Neural progenitor cell (in vitro differentiated cells): ENCODE results near the gene TGM6. TPM values are rescaled to one million over a fixed set of nuclear protein-coding genes. Genes with fewer than 3 reads are reported as not detected.
A peak's percentile ranks its signal among the peaks of the same experiment; 100 is the strongest.

Source experiments
- DNase-seq: peaks from one replicate; pipeline ENCODE4 v3.0.0-alpha.2; 2016; ENCODE audit warnings: low spot score
- H2AFZ ChIP-seq: fragments of 200-600 bp; sonication (generic); replicated peaks from 2 replicates; pipeline ENCODE4 v1.6.1; 2016; ENCODE audit warnings: antibody characterized with exemption
- H3F3A ChIP-seq: fragments of 200-600 bp; sonication (generic); 2 replicates; pipeline ENCODE4 v1.6.1; 2016; ENCODE audit warnings: antibody characterized with exemption, low read depth
- H3K27ac ChIP-seq: fragments of 200-600 bp; sonication (generic); 2 replicates; pipeline ENCODE4 v1.5.1; 2016; ENCODE audit warnings: mild to moderate bottlenecking
- H3K27me3 ChIP-seq: fragments of 200-600 bp; sonication (generic); 2 replicates; pipeline ENCODE4 v1.6.1; 2016; ENCODE audit warnings: mild to moderate bottlenecking, moderate library complexity
- H3K36me3 ChIP-seq: fragments of 200-600 bp; sonication (generic); 2 replicates; pipeline ENCODE4 v1.5.1; 2016
- H3K4me1 ChIP-seq: fragments of 200-600 bp; sonication (generic); 2 replicates; pipeline ENCODE4 v1.6.1; 2016; ENCODE audit warnings: mixed run types
- H3K4me2 ChIP-seq: fragments of 200-600 bp; sonication (generic); 2 replicates; pipeline ENCODE4 v1.6.1; 2016
- H3K4me3 ChIP-seq: fragments of 200-600 bp; sonication (generic); 2 replicates; pipeline ENCODE4 v1.5.1; 2016
- H3K79me2 ChIP-seq: fragments of 200-600 bp; sonication (generic); 2 replicates; pipeline ENCODE4 v1.6.1; 2016; ENCODE audit warnings: low read depth
- H3K9ac ChIP-seq: fragments of 200-600 bp; sonication (generic); 2 replicates; pipeline ENCODE4 v1.6.1; 2016
- H3K9me3 ChIP-seq: fragments of 200-600 bp; sonication (generic); 2 replicates; pipeline ENCODE4 v1.5.1; 2016; ENCODE audit warnings: low read depth
- H4K20me1 ChIP-seq: fragments of 200-600 bp; sonication (generic); 2 replicates; pipeline ENCODE4 v1.6.1; 2016; ENCODE audit warnings: low read depth
- H3K27ac Mint-ChIP-seq: 3 replicates; pipeline ENCODE4 v1.8.0; 2021; ENCODE audit warnings: mixed read lengths
- H3K27me3 Mint-ChIP-seq: 2 replicates; pipeline ENCODE4 v1.8.0; 2022; ENCODE audit warnings: low read depth, mild to moderate bottlenecking, inconsistent platforms, moderate library complexity, mixed read lengths; ENCODE audit not compliant: insufficient read depth
- H3K36me3 Mint-ChIP-seq: 3 replicates; pipeline ENCODE4 v1.8.0; 2021; ENCODE audit warnings: mixed read lengths
- H3K4me1 Mint-ChIP-seq: 3 replicates; pipeline ENCODE4 v1.8.0; 2021; ENCODE audit warnings: mixed read lengths
- H3K4me3 Mint-ChIP-seq: 3 replicates; pipeline ENCODE4 v1.8.0; 2021; ENCODE audit warnings: mild to moderate bottlenecking, moderate library complexity, mixed read lengths
- H3K9me3 Mint-ChIP-seq: 3 replicates; pipeline ENCODE4 v1.8.0; 2020; ENCODE audit warnings: mixed read lengths
- EZH2 ChIP-seq: fragments of 200-600 bp; sonication (generic); IDR thresholded peaks from 2 replicates; pipeline ENCODE4 v1.6.1; 2017; ENCODE audit warnings: antibody characterized with exemption, mild to moderate bottlenecking, moderate library complexity
- EZH2phosphoT487 ChIP-seq: fragments of 200-600 bp; sonication (generic); IDR thresholded peaks from 2 replicates; pipeline ENCODE4 v1.6.1; 2017; ENCODE audit warnings: antibody characterized with exemption
- total RNA-seq: library from RNA; depleted of rRNA; stranded (reverse); fragments of >200 nt; gene quantifications from 2 replicates; pipeline ENCODE4 v1.2.3, GENCODE V29; 2015; ENCODE audit warnings: low replicate concordance
- TF ChIP-seq, protein P1 (sequence below): fragments of 200-600 bp; sonication (generic); IDR thresholded peaks from 2 replicates; pipeline ENCODE4 v1.5.1; 2017; ENCODE audit warnings: antibody characterized with exemption, mild to moderate bottlenecking

The TGM6 gene
- total RNA-seq = not detected in 2 replicates

DNA sequence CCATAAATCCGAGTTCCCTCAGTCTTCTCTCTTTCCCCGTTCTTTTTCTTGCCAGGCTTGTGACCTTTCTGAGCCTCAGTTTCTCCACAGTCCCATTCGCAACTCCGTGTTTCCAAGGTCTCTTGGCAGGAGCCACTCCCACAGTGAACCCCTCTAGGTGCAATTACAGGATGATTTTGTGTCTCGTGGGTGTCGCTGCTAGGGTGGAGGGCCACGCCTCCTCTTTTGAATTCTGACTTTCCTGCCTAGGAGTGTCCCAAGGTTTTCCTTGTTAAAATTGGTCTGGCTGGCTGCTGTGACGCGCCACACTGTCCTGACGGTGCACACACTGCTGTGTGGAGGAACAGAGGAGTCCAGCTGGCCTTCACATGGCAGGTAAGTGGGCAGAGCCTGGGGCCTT, at the start of gene TGM6:
Gene TGM6, plus strand, starts transcription at position 301 of the 400 bp plus-strand sequence. Its CDS starts 68 bp downstream, at position 369.
- H3K9ac ChIP-seq = no peak within 1 kb of the TSS
- H3K4me1 Mint-ChIP-seq = no peaks in the 10 kb centered on the region
- peaks cover 2% of the 10 kb centered on the region for H3K9me3 Mint-ChIP-seq
- H2AFZ ChIP-seq = no peak within 1 kb of the TSS
- no peaks in the 10 kb centered on the region for H3K27me3 ChIP-seq
- H3F3A ChIP-seq = no peaks in the 10 kb centered on the region
- H3K27ac ChIP-seq = no peak within 1 kb of the TSS
- DNase-seq = no peak
- H4K20me1 ChIP-seq = no peaks in the 10 kb centered on the region
- TF ChIP-seq EZH2 (no peak), EZH2phosphoT487 (no peak)
- TF ChIP-seq, protein P1, sequence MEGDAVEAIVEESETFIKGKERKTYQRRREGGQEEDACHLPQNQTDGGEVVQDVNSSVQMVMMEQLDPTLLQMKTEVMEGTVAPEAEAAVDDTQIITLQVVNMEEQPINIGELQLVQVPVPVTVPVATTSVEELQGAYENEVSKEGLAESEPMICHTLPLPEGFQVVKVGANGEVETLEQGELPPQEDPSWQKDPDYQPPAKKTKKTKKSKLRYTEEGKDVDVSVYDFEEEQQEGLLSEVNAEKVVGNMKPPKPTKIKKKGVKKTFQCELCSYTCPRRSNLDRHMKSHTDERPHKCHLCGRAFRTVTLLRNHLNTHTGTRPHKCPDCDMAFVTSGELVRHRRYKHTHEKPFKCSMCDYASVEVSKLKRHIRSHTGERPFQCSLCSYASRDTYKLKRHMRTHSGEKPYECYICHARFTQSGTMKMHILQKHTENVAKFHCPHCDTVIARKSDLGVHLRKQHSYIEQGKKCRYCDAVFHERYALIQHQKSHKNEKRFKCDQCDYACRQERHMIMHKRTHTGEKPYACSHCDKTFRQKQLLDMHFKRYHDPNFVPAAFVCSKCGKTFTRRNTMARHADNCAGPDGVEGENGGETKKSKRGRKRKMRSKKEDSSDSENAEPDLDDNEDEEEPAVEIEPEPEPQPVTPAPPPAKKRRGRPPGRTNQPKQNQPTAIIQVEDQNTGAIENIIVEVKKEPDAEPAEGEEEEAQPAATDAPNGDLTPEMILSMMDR = no peak
- no peaks in the 10 kb centered on the region for H3K36me3 Mint-ChIP-seq
- H3K4me3 ChIP-seq = no peak within 1 kb of the TSS
- H3K27me3 Mint-ChIP-seq = peaks cover 4% of the 10 kb centered on the region
- no peaks in the 10 kb centered on the region for H3K9me3 ChIP-seq
- peak within 1 kb of the TSS; percentile 48 for H3K27ac Mint-ChIP-seq
- no peaks in the 10 kb centered on the region for H3K36me3 ChIP-seq
- H3K79me2 ChIP-seq = no peaks in the 10 kb centered on the region
- peak within 1 kb of the TSS; percentile 8 for H3K4me3 Mint-ChIP-seq
- no peak within 1 kb of the TSS for H3K4me2 ChIP-seq
- no peaks in the 10 kb centered on the region for H3K4me1 ChIP-seq

GRCh38 chr20:2331106-2331505, 49.6 kb upstream of the TGM6 start:
- Mint-ChIP-seq H3K4me1 (peaks cover 10% of the 10 kb centered on the region), H3K27me3 (peaks cover 6% of the 10 kb centered on the region)
- H2AFZ ChIP-seq = no peak overlapping the region

DNA sequence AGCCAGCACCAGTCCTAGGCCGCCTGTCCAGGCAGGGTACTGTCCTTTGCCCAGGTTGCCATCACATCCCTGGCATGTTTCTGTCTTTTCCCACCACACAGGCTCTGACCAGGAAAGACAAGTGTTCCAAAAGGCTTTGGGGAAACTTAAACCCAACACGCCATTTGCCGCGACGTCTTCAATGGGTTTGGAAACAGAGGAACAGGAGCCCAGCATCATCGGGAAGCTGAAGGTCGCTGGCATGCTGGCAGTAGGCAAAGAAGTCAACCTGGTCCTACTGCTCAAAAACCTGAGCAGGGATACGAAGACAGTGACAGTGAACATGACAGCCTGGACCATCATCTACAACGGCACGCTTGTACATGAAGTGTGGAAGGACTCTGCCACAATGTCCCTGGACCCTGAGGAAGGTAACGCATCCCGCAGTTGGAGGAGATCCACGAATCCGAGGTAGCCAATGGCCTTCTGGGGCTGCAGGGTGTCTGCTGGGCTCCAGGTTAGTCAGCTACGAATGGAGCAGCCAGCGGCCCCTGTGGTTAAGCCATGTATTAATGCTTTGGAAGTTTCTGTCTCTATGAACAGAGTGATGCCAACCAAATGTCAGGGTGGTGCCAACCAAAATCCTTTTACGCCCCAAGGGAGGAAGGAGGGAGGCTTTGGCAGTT, 48.7 kb upstream of the TGM6 start:
- H3K36me3 ChIP-seq = no peaks in the 10 kb centered on the region
- Mint-ChIP-seq H3K36me3 (no peaks in the 10 kb centered on the region), H3K27ac (no peak overlapping the region), H3K4me1 (peaks cover 10% of the 10 kb centered on the region), H3K27me3 (peaks cover 6% of the 10 kb centered on the region), H3K4me3 (no peak overlapping the region), H3K9me3 (no peaks in the 10 kb centered on the region)
- H3K4me2 ChIP-seq = no peak overlapping the region
- H3K27ac ChIP-seq = no peak overlapping the region
- H3K4me3 ChIP-seq = no peak overlapping the region
- no peak overlapping the region for H3K9ac ChIP-seq
- no peak for DNase-seq
- no peaks in the 10 kb centered on the region for H3K4me1 ChIP-seq
- no peaks in the 10 kb centered on the region for H3K9me3 ChIP-seq
- no peaks in the 10 kb centered on the region for H3F3A ChIP-seq
- no peaks in the 10 kb centered on the region for H3K27me3 ChIP-seq
- H4K20me1 ChIP-seq = no peaks in the 10 kb centered on the region
- no peak for TF ChIP-seq EZH2phosphoT487
- TF ChIP-seq, protein P1 = no peak
- no peak for TF ChIP-seq EZH2
- H3K79me2 ChIP-seq = no peaks in the 10 kb centered on the region
- H2AFZ ChIP-seq = no peak overlapping the region

More at GRCh38 chr20:2331106-2331505, 49.6 kb upstream of the TGM6 start:
- Histone ChIP-seq H3K27ac (no peak overlapping the region), H3F3A (no peaks in the 10 kb centered on the region), H3K36me3 (no peaks in the 10 kb centered on the region), H4K20me1 (no peaks in the 10 kb centered on the region), H3K4me3 (no peak overlapping the region), H3K9ac (no peak overlapping the region), H3K27me3 (no peaks in the 10 kb centered on the region), H3K79me2 (no peaks in the 10 kb centered on the region), H3K4me1 (no peaks in the 10 kb centered on the region), H3K9me3 (no peaks in the 10 kb centered on the region), H3K4me2 (no peak overlapping the region)
- H3K36me3 Mint-ChIP-seq = no peaks in the 10 kb centered on the region
- no peak for DNase-seq
- TF ChIP-seq, protein P1 = no peak
- TF ChIP-seq EZH2phosphoT487 (no peak), EZH2 (no peak)
- H3K27ac Mint-ChIP-seq = no peak overlapping the region
- no peaks in the 10 kb centered on the region for H3K9me3 Mint-ChIP-seq
- no peak overlapping the region for H3K4me3 Mint-ChIP-seq
